ENCODE data around the gene DNAJC11. TPM values are rescaled to one million over a fixed set of nuclear protein-coding genes. Genes with fewer than 3 reads are reported as not detected.
"Not testable (repeated sequence)": the region's sequence is repeated elsewhere in the genome, so short reads cannot be mapped to it uniquely, and the experiment has no call there.

The DNAJC11 gene
- total RNA-seq, 2 experiments from 2014 or later: 75.5 to 78.3 TPM

DNA sequence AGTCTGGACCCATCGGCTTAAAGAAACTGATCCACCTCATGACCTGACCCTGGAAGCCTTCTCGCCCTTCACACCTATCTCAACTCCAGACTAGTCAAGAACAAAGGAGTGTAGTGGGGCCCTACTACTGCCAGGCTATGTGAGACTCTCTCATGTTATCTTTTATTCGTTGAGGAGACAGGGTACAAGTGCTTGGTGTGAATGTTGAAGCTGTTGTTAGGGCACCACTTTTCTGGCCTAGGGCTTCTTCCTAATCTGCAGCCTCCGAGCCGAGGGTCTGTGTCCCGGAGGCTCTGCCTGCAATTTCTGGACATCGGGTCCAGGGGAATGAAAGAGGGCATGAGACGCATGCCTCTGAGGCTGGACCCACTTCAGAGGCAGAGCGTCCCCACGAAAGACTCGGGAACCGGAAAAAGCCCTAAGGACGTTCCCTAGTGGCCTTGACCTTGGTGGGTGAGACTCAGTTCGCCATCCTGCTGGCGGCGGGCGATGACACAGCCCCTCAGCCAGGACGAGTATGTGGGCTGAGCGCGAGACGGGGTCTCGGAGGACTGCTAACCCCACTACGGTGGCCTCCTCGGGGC, 671 bp downstream of the DNAJC11 start:
- CTCF ChIA-PET: interaction anchor here (0.6 to 1.5 kb wide), 8 partner anchors 9 to 495 kb away, joined by 3 to 7 read pairs (median 3); partner anchors contain the start of gene RNF207
- POLR2A ChIA-PET: interaction anchor here (1.0 to 1.5 kb wide), 3 partner anchors 84 to 98 kb away, joined by 3 to 6 read pairs (median 4); partner anchors contain the start of genes CAMTA1 and KLHL21

DNA sequence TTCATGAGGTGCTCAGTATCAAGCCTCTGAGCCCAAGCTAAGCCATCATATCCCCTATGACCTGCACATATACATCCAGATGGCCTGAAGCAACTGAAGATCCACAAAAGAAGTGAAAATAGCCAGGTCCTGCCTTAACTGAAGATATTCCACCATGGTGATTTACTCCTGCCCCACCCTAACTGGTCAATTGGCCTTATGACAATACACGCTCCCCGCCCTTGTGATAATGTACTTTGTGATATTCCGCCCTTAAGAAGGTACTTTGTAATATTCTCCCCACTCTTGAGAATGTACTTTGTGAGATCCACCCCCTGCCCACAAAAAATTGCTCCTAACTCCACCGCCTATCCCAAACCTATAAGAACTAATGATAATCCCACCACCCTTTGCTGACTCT, 1.7 kb downstream of the DNAJC11 start:
- CTCF ChIA-PET: interaction anchor here (1.2 kb wide), 1 partner anchor 174 kb away, joined by 3 read pairs; no protein-coding TSS in a partner anchor
- POLR2A ChIA-PET: interaction anchor here (1.0 kb wide), 1 partner anchor 97 kb away, joined by 3 read pairs; the partner anchor contains the start of gene KLHL21

DNA sequence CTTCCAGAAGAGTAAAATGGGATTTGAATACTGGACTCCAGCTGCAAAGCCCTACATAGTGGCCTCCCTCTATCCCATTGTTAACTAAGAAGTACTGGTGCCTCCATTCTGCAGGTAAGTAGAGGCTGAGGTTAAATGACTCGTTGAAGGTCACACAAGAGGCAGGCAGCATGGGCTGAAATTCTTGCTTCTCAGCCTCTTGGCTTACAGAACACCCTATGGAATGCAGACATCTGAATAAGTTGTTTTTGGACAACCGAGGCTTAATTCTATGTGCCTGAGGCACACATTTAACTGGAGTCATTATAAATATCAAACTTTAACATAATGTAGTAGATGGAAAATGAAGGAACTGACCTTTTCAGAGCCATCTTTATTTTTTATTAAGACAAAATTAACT, 5.7 kb downstream of the DNAJC11 start:
- CTCF ChIA-PET: no interaction called here
- POLR2A ChIA-PET: interaction anchor here (0.6 kb wide), 1 partner anchor 104 kb away, joined by 3 read pairs; no protein-coding TSS in a partner anchor

DNA sequence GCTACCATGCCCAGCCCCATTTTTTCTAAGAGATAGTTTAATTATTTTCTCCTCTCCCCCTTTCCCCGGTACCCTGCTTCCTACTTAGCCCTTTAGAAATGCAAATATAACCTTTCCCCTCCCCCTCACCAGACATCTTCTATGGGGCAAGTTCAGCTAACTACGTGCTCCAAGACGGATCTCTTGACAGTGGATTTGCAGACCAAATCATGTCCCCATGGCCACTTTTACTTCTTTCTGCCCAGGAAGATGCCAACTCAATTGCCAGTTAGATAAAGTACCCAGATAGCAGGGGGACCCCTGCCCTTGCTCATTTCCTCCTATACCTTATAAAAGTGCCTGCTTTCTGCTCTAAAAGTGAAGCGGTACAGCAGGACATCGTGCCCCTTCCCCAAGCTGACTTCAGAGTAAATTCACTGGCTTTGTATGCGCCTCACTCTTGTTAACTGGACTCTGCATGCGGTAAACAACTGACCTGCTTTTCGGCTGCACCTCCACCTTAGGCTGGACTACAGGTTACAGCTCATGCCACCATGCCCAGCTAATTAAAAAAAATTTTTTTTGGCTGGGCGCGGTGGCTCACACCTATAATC, 7.4 kb downstream of the DNAJC11 start:
- ChIA-PET CTCF (interaction anchor here (0.7 to 1.1 kb wide), 4 partner anchors 33 to 745 kb away, joined by 3 to 4 read pairs (median 4); no protein-coding TSS in a partner anchor), POLR2A (interaction anchor here (0.7 kb wide), 2 partner anchors 12 to 125 kb away, joined by 4 to 5 read pairs; no protein-coding TSS in a partner anchor)

DNA sequence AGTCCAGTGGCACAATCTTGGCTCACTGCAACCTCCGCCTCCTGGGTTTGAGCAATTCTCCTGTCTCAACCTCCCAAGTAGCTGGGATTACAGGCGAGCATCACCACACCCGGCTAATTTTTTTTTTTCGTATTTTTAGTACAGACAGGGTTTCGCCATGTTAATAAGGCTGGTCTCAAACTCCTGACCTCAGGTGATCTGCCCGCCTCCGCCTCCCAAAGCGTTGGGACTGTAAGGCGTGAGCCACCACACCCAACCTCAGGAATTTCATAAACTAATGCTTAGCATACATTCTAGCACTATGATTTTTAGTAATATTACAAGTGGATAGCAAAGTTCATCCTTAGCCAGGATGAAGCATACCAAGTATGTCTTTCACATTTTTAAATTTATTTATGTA, 8.7 kb downstream of the DNAJC11 start:
- CTCF ChIA-PET: interaction anchor here (0.6 to 1.2 kb wide), 3 partner anchors 8 to 333 kb away, joined by 3 to 4 read pairs (median 3); partner anchors contain the start of gene DNAJC11
- POLR2A ChIA-PET: interaction anchor here (0.6 kb wide), 1 partner anchor 94 kb away, joined by 3 read pairs; no protein-coding TSS in a partner anchor

DNA sequence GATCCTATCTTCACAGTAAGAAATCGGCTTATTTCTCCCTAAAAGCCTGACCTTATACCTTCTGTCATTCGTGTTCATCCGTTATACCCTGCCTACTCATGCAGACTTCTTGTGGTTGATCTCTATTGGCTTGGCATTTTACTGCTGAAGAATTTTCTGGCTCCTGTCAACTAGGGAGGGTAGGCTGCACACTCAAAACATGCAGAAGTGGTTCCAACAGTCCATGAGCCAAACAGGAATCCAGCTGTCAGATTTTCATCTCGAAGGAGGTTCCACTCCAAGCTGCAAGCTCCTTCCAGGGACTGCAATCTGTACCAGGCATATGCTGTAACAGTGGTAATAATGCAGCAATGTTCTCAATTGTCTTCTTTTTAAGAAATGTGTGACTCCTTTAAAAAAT, 10.1 kb downstream of the DNAJC11 start:
- POLR2A ChIA-PET: interaction anchor here (0.7 kb wide), 1 partner anchor 115 kb away, joined by 3 read pairs; no protein-coding TSS in a partner anchor
- CTCF ChIA-PET: no interaction called here

DNA sequence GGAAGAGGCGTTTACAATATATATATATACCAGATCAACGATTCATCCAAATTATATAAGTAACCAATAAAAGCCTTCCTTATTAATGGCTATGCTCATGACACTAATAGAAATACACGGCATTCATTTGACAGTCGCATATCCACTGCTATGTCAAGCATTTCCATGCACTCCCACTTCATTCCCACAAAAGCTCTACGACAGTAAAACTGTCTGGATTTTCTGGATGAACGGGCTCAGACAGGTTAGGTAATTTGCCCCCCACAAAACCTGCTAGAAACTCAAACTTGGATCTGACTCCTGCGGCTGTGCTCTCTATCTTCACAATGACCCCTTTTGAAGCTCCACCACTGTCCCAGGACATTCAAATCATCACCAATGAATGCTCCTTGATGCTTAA, 11.4 kb downstream of the DNAJC11 start:
- POLR2A ChIA-PET: no interaction called here
- CTCF ChIA-PET: interaction anchor here (0.7 kb wide), 1 partner anchor 204 kb away, joined by 3 read pairs; no protein-coding TSS in a partner anchor

DNA sequence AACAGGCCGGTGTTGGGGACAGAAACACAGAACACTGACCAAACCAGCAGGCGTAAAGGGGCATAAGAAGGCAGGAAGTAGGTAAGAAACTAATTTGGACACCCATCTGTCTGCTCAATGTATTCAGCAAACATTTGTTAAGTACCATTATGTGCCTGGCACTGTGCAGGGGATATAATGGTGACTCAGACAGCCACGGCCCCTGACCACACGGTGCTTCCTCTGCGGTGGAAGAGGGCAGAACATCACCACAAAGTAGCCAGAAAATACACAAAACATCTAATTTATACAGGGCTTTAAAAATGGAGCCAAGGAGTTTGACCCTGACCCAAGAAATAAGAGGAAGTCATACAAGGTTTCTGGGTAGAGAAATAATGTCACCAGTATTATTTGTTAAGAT, 12.9 kb downstream of the DNAJC11 start:
- POLR2A ChIA-PET: no interaction called here
- CTCF ChIA-PET: no interaction called here

DNA sequence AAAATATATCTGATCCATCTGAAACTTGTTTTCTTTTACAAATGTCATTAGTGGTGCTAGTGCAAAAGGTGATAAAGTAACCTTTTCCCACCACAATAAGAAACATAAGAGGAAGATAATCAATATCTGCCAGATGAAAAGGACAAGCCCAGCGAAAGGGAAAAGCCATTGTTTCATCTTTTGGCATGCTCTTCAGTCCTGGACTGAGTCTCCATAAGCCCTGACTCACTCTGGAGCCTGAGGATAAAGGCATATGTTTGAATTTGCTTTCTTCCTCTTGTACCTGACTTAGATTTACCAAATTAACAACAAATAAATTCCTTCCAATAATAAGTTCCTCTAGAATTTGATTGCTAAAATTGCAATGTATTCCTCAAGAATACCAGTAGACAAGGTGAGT, 13.6 kb downstream of the DNAJC11 start:
- CTCF ChIA-PET: no interaction called here
- POLR2A ChIA-PET: no interaction called here

DNA sequence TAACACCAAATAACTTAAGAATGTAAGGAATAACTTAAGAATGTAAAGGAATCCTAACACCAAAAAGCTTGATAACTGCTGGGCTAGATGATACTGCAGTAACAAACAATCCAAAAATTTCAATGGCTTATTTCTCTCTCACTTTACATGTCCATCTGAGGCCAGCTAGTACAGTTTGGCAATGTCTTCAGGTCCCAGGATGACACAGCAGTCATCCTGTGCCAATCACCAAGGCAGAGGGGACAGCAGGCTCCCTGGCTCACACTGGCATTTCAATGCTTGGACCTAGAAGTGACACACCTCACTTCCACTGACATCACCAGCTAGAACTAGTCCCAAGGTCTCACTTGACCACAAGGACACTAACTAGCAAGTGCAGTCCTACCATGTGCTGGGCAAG, 15.3 kb downstream of the DNAJC11 start:
- POLR2A ChIA-PET: no interaction called here

DNA sequence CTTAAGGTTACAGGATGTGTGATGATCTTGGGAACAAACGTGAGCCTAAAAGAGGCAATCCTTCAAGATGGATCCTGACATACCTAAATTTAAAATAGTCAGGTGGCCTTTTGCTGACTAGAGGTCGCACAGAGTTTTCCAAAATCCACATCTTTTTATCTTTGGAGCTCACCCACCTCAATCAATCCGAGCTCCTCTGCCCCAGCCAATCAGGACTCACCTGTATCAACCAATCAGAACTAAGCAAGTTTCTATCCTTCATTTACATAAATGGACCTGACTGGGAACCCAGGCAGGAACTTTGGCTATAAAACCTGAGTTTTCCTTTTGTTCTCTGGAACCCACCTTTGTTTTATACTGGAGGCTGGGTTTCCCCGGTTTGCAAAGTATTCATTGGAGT, 16.2 kb downstream of the DNAJC11 start:
- POLR2A ChIA-PET: no interaction called here
- CTCF ChIA-PET: no interaction called here

More for the DNA sequence above, 15.3 kb downstream of the DNAJC11 start:
- CTCF ChIA-PET: no interaction called here

DNA sequence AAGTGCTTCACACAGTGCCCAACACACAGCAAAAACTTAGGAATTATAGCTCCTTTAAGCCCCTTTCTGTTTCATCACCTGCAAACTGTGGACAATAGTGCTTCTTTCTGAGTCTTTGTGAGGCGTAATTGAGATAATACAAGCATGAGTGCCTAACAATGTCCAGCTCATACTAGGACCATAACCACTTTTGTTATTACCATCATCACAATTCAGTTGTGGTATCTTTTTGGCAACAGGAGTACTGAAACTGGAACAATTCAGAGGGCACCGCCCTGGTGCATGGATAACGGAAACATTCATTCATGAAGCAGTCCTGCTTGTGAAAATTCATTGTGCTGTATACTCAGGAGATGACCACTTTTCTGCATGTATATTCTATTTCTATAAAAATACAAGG, 18.2 kb downstream of the DNAJC11 start:
- ChIA-PET CTCF (interaction anchor here (0.5 to 0.8 kb wide), 4 partner anchors 10 to 143 kb away, joined by 3 read pairs; partner anchors contain the start of gene DNAJC11), POLR2A (interaction anchor here (0.6 kb wide), 1 partner anchor 295 kb away, joined by 11 read pairs; no protein-coding TSS in a partner anchor)

DNA sequence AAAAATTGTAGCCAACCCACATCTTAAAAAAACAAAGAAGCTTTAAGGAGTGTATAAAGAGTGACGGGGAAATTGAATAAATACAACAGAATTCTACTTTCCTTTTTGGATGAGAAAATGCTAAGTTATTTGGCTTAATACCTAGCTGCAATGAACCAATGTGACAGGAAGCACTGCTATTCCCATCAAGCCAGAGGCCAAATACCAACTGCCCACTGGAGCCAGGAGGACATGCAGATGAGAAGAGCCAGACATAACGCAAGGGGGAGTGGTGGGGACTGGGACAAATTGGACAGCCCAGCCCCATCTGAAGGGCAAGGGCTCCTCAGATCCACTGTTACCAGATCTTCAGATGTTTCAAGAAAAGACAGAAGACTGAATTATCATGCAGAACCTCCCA, 25.7 kb downstream of the DNAJC11 start:
- POLR2A ChIA-PET: no interaction called here
- CTCF ChIA-PET: no interaction called here

DNA sequence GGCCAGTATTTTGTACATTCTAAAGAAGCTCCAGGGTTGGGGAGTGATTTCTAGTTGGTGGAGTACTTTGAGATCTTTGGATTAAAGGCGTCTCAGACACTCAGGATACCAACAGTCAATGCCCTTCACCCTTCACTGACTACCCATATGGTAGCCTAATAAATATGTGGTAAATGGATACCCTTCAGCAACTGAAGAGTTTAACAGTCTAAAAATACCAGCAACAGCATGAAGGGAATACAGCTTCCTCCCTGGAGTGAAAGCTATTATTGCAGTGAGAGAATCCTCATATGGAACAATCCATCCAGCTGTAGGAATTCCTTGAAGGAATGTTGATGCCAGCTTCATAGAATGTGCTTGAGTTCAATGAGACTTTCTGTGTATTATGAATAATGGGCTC, 26.8 kb downstream of the DNAJC11 start:
- ChIA-PET POLR2A (no interaction called here), CTCF (interaction anchor here (1.3 kb wide), 1 partner anchor 122 kb away, joined by 3 read pairs; no protein-coding TSS in a partner anchor)

DNA sequence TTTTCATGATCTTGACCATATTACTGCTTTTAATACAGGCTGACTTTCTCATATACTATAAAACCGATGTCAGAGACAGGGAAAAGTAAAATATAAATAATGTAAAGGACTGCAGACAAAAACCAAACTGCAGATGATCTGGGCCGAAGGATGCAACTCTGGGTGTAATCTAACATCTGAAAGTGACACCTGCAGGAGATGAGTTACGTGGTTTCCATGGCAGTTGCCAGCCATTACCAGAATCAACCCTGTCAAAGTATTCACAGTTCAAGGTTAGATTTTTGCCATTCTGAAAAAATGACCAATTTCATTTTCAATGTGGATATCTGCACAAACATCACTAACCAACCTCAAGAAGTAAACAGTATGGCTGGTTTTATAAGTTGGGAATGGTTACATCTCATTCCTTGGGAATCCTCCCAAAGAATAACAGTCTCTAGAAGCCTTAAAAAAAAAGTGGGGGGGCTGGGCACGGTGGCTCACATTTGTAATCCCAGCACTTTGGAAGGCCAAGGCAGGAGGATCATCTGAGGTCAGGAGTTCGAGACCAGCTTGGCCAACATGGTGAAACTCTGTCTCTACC, 27.7 kb downstream of the DNAJC11 start:
- CTCF ChIA-PET: interaction anchor here (0.8 kb wide), 1 partner anchor 10 kb away, joined by 3 read pairs; no protein-coding TSS in a partner anchor
- POLR2A ChIA-PET: no interaction called here

DNA sequence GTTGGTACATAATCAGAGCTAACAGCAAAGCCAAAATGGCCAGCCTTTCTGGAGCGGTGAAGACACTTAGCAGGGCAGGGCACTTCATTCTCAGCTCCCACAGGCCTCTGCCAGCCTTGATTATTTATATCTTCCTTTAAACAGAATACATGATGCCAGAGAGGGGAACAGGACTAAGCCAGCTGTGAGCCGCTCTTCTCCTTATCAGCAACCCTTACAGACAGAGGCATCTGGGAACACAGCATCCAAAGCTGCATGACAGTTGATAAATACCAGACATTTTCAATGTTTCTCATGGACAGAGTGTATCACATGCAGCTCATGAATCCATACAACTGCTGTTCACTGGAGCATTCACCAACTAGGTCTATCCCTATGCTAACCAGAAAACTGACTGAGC, 29.1 kb downstream of the DNAJC11 start:
- ChIA-PET POLR2A (no interaction called here), CTCF (interaction anchor here (0.5 to 1.8 kb wide), 2 partner anchors 118 to 134 kb away, joined by 3 read pairs; partner anchors contain the start of gene NOL9)

DNA sequence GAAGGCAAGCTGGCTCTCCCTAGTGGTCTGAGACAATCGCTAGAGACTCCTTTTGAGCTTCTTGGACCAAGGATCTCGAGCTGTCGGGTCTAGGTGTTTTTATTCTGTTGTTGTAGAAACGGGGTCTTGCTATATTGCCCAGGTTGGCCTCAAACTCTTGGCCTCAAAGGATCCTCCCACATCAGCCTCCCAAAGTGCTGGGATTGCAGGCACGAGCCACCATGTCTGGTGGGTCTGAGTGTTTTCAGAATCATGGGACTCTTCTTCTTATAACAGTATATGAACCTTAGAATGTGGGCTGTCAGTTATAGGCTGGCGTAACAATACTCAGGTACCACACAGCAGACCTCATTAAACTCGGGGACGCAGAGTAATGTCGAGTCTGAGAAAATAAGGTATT, 33.1 kb downstream of the DNAJC11 start:
- ChIA-PET CTCF (interaction anchor here (1.1 kb wide), 1 partner anchor 66 kb away, joined by 3 read pairs; no protein-coding TSS in a partner anchor), POLR2A (no interaction called here)

DNA sequence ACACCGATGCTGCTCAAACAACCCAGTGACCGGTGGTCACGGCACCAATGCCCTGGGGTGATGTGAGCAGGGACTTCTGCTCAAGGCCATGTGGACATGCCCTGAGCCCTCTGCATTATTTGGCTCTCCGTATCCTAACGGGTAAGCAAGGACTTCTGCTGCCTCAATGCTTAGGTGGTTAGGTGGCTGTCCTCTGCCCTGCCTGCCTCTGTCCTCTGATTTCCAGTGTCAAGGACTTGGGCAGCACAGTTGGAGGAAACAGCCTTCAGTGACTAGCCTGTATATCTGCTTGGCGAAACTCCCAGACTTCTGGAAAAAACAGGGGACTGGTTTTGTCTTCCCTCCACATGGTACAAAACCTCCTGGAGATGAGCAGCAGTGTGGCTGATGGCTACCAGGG, 34.5 kb downstream of the DNAJC11 start:
- POLR2A ChIA-PET: no interaction called here
- CTCF ChIA-PET: no interaction called here

DNA sequence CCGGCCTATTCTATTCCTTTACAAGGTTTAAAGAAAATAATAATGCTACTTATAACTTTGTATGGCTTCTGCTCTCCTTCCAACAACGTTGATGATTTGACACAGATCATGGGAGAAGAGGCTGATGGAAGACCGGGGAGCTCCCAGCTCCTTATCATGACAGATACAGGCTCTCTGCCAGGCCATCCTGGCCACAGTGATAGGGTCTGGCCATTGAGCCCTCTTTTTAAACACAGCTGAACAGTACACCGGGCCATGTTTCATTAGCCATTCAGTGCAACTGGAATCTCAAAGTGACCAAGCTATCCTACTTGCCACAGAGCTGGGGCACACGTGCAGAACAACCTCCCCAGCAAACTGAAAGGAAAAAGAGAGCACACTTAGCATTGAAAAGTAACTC, 34.9 kb downstream of the DNAJC11 start:
- CTCF ChIA-PET: interaction anchor here (0.7 kb wide), 2 partner anchors 17 to 42 kb away, joined by 3 read pairs; partner anchors contain the start of gene THAP3
- POLR2A ChIA-PET: no interaction called here

DNA sequence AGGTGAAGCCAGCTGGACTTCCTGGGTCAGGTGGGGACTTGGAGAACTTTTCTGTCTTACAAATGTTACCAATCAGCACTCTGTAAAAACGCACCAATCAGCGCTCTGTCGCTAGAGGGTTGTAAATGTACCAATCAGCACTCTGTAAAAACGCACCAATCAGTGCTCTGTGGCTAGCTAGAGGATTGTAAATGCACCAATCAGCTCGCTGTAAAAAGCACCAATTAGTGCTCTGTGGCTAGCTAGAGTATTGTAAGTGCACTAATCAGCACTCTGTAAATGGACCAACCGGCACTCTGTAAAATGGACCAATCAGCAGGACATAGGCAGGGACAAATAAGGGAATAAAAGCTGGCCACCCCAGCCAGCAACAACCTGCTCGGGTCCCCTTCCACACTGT, 39.1 kb downstream of the DNAJC11 start:
- POLR2A ChIA-PET, CTCF ChIA-PET: not testable (repeated sequence)
